Activated naive CD4-positive, alpha-beta T cell treated with anti-CD3 and anti-CD28 coated beads for 36 hours (primary cell): ENCODE results near the gene CLMN. TPM values are rescaled to one million over a fixed set of nuclear protein-coding genes. Genes with fewer than 3 reads are reported as not detected.
A peak's percentile ranks its signal among the peaks of the same experiment; 100 is the strongest.
"Not testable (repeated sequence)": the region's sequence is repeated elsewhere in the genome, so short reads cannot be mapped to it uniquely, and the experiment has no call there.

Source experiments
- CTCF ChIA-PET: fragments of 350-600 bp; sonication (Branson Sonifier 250); formaldehyde crosslinking; loops from one replicate; lab custom pipeline; 2021; ENCODE audit warnings: antibody characterized with exemption; lab: Charles Lee
- DNase-seq: peaks from one replicate; pipeline ENCODE4 v3.0.0-alpha.2; 2020
- H3K27ac Mint-ChIP-seq: one replicate; pipeline ENCODE4 v1.8.0; 2021; ENCODE audit warnings: mild to moderate bottlenecking, mixed read lengths
- H3K27me3 Mint-ChIP-seq: one replicate; pipeline ENCODE4 v1.8.0; 2021; ENCODE audit warnings: low read depth, mixed read lengths
- H3K36me3 Mint-ChIP-seq: one replicate; pipeline ENCODE4 v1.8.0; 2021; ENCODE audit warnings: low read depth, mixed read lengths
- H3K4me1 Mint-ChIP-seq: one replicate; pipeline ENCODE4 v1.8.0; 2021; ENCODE audit warnings: low read depth, mixed read lengths
- H3K4me3 Mint-ChIP-seq: one replicate; pipeline ENCODE4 v1.8.0; 2021; ENCODE audit warnings: mild to moderate bottlenecking, moderate library complexity, mixed read lengths
- H3K9me3 Mint-ChIP-seq: one replicate; pipeline ENCODE4 v1.8.0; 2021; ENCODE audit warnings: mixed read lengths
- intact Hi-C: fragments of 100-400 bp; cut with micrococcal nuclease; formaldehyde crosslinking; loops from one replicate; pipeline ENCODE4 v1.15.1; 2023
- microRNA-seq: library from miRNA; unstranded; fragments of <30 nt; microRNA quantifications from one replicate; pipeline ENCODE4 v1.2.0, GENCODE V29; 2022; ENCODE audit warnings: borderline microRNAs expressed, borderline replicate concordance
- total RNA-seq, 2 experiments: library from RNA; stranded (reverse); gene quantifications; one replicate each; pipeline ENCODE4 v1.2.3, GENCODE V29; 2021

CLMN gene
- total RNA-seq, 2 experiments from 2014 or later, result 1.9 to 2.6 TPM

DNA sequence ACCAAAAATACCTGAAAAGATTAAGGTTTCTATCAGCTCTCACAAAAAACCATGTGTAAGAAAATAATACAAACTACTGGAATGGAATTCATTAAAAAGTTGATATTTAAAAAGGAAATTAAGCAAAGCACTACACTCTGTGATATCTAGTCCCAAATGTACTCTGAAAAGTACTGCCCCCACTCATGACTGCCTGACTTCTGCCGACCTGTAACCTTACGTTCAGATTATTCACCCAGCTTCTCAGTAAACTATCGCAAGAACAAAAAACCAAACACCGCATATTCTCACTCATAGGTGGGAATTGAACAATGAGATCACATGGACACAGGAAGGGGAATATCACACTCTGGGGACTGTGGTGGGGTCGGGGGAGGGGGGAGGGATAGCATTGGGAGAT is 181.3 kb downstream of the CLMN start:
- intact Hi-C loops, CTCF ChIA-PET, H3K27me3 Mint-ChIP-seq, H3K27ac Mint-ChIP-seq, H3K9me3 Mint-ChIP-seq, H3K4me3 Mint-ChIP-seq, DNase-seq: not testable (repeated sequence)
- Mint-ChIP-seq H3K36me3 (peaks cover 15% of the 10 kb centered on the region), H3K4me1 (peaks cover 68% of the 10 kb centered on the region)

DNA sequence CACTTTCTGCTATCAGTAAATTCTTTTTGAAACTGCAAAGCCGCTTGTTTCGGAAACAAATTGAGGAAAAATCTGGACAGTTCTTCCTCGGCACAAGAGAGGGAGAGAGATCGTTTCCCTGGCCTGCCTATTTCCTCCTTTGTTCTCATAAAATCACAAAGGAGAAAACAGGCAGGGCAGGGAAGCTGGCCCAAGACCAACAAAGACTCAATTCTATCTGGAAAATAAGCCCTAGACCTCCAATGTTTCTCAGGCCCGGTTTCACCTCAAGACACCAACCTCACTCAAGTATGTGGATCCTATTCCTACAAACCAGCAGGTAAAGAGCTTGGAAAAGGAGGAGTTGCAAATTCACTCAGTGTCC is 181.9 kb downstream of the CLMN start:
- intact Hi-C loops, result no loop called here
- no peak overlapping the region for H3K27ac Mint-ChIP-seq
- H3K36me3 Mint-ChIP-seq, result peaks cover 20% of the 10 kb centered on the region
- DNase-seq, result no peak
- no peaks in the 10 kb centered on the region for H3K9me3 Mint-ChIP-seq
- peaks cover 64% of the 10 kb centered on the region for H3K4me1 Mint-ChIP-seq
- no peak overlapping the region for H3K4me3 Mint-ChIP-seq
- H3K27me3 Mint-ChIP-seq, result no peaks in the 10 kb centered on the region
- CTCF ChIA-PET, result interaction anchor here (0.6 to 0.9 kb wide), 3 partner anchors 24 to 1159 kb away, joined by 4 read pairs; no protein-coding TSS in a partner anchor

DNA sequence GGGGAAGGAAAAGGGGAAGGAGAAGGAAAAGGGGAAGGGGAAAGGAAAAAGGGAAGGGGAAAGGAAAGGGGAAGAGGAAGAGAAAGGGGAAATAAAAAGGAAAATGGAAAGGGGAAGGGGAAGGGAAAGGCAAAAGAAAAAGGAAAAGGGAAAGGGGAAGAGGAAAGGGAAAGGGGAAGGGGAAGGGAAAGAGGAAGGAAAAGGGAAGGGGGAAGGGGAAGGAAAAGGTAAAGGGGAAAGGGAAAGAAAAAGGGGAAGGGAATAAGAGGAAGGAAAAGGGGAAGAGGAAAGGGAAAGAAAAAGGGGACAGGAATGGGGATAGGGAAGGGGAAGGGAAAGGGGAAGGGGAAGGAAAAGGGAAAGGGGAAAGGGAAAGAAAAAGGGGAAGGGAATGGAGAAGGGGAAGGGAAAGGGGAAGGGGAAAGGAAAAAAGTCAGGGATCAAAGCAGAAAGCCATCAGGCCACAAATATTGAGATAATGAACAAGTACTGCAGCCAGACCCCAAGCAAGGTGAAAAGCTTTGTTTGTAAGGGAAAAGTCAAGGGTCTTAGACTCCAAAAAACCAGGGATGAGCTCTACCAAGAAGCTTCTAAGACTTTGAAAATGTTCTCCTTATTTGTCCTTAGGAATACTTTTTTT is 182.4 kb downstream of the CLMN start:
- intact Hi-C loops, result no loop called here
- Mint-ChIP-seq H3K9me3 (no peaks in the 10 kb centered on the region), H3K4me1 (peaks cover 61% of the 10 kb centered on the region), H3K27ac (peak overlapping the region; percentile 6), H3K27me3 (no peaks in the 10 kb centered on the region), H3K36me3 (peaks cover 23% of the 10 kb centered on the region), H3K4me3 (no peak overlapping the region)
- CTCF ChIA-PET, result interaction anchor here (0.6 to 0.9 kb wide), 3 partner anchors 25 to 1160 kb away, joined by 4 read pairs; no protein-coding TSS in a partner anchor
- no peak for DNase-seq

DNA sequence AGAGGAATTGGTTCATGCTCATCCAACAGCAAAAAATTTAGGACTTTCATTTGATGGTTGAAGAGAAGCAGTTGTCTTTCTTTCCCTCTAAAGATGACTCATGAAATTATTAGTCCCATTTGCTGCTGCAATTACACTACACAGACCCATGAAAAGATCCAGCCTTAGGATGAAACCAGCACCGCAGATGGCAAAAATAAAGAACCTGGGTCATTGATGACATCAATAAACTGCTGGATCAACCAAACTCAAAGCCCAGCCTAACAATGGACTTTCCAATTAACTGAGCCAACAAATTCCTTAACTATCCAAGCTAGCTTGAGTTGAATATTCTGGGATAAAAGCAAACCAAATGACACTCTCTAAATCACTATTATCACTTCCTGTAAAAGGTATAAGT is 183.1 kb downstream of the CLMN start:
- H3K36me3 Mint-ChIP-seq, result peaks cover 24% of the 10 kb centered on the region
- H3K4me1 Mint-ChIP-seq, result peaks cover 57% of the 10 kb centered on the region
- H3K4me3 Mint-ChIP-seq, result no peak overlapping the region
- CTCF ChIA-PET, result no interaction called here
- H3K27me3 Mint-ChIP-seq, result no peaks in the 10 kb centered on the region
- peak overlapping the region; percentile 6 for H3K27ac Mint-ChIP-seq
- DNase-seq, result no peak
- no peaks in the 10 kb centered on the region for H3K9me3 Mint-ChIP-seq
- intact Hi-C loops, result no loop called here

- Mint-ChIP-seq H3K9me3 (no peaks in the 10 kb centered on the region), H3K27ac (peak overlapping the region; percentile 46), H3K27me3 (no peaks in the 10 kb centered on the region), H3K4me1 (peaks cover 47% of the 10 kb centered on the region), H3K4me3 (no peak overlapping the region), H3K36me3 (peaks cover 34% of the 10 kb centered on the region)
- intact Hi-C loops, result no loop called here
- peak; percentile 18 for DNase-seq
- CTCF ChIA-PET, result no interaction called here
Measured at GRCh38 chr14:95134304-95134933, 185.3 kb downstream of the CLMN start.

DNA sequence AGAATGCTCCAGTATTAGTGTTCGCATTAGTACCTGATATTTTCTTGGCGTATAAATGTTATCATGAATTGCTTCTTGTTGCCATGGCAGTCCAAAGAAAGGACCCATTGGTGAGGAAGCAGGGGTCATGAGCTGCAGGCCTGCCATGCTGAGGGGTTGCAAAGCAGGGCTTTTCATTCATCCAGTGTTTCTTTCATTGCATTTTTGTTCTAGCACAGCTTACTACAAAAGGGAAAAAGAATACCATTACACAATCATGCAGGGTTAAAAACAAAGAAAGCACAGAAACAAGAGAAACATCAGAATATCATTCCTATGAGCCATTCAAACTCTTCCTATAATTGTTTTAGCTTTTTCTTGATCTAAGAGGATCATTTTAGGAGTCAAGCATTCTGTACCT is 186.4 kb downstream of the CLMN start:
- Mint-ChIP-seq H3K9me3 (no peaks in the 10 kb centered on the region), H3K4me3 (no peak overlapping the region), H3K36me3 (peaks cover 43% of the 10 kb centered on the region), H3K27me3 (no peaks in the 10 kb centered on the region), H3K27ac (no peak overlapping the region), H3K4me1 (peaks cover 49% of the 10 kb centered on the region)
- intact Hi-C loops, result no loop called here
- no peak for DNase-seq
- CTCF ChIA-PET, result no interaction called here

DNA sequence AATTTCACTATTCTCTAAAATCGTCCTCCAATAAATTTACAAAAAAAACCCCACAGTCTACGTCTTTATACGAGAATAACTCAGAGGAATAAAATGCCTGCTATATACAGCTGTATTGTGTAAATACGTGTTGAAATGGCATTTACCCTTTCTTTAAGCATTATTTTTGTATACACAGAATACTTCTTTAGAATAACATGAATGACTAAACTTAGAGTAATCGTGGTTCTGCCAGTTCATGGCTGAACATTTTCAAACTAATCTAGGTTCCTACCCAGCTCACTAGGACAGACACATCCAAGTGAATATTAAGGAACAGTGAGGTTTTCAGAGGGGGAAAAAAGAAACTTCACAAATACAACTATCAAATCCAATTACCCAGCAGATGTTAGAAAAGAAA is 186.9 kb downstream of the CLMN start:
- no peak for DNase-seq
- Mint-ChIP-seq H3K27ac (no peak overlapping the region), H3K36me3 (peaks cover 43% of the 10 kb centered on the region), H3K27me3 (no peaks in the 10 kb centered on the region), H3K4me3 (no peak overlapping the region), H3K4me1 (peaks cover 50% of the 10 kb centered on the region), H3K9me3 (no peaks in the 10 kb centered on the region)
- CTCF ChIA-PET, result no interaction called here
- intact Hi-C loops, result no loop called here

Small RNA genes lying within 50 kb of the gene (microRNA-seq; reads per million reads assigned to microRNA genes)
- gene MIR3173, result 4.4 reads per million

Other genes with a start within 250 kb of the CLMN start
- gene DICER1, start 162.4 kb downstream of the CLMN start, total RNA-seq, result 10 to 100 TPM; 38.1 to 42.3 TPM
- gene SYNE3, start 196.7 kb upstream of the CLMN start, total RNA-seq, result 10 to 100 TPM; 21.6 to 22.8 TPM
- 10 to 100 TPM; 34.2 to 34.6 TPM for gene GLRX5, start 215.1 kb upstream of the CLMN start, total RNA-seq